ENCODE data around the gene SNX19. TPM values are rescaled to one million over a fixed set of nuclear protein-coding genes. Genes with fewer than 3 reads are reported as not detected.
"Not testable (repeated sequence)": the region's sequence is repeated elsewhere in the genome, so short reads cannot be mapped to it uniquely, and the experiment has no call there.

Gene SNX19
- total RNA-seq, 2 experiments from 2014 or later: 38.7 to 41.5 TPM

GRCh38 chr11:130858215-130858614 lies 58.1 kb downstream of the SNX19 start:
- POLR2A ChIA-PET: no interaction called here

DNA sequence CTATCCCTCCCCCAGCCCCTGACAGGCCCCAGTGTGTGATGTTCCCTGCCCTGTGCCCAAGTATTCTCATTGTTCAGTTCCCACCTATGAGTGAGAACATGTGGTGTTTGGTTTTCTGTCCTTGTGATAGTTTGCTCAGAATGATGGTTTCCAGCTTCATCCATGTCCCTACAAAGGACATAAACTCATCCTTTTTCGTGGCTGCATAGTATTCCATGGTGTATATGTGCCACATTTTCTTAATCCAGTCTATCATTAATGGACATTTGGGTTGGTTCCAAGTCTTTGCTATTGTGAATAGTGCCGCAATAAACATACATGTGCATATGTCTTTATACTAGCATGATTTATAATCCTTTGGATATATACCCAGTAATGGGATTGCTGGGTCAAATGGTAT lies 60.6 kb downstream of the SNX19 start:
- CTCF ChIA-PET, POLR2A ChIA-PET: not testable (repeated sequence)

More at GRCh38 chr11:130858215-130858614, 58.1 kb downstream of the SNX19 start:
- CTCF ChIA-PET: interaction anchor here (2.9 to 7.7 kb wide), 2 partner anchors 423 to 428 kb away, joined by 14 to 89 read pairs; partner anchors contain the start of gene ADAMTS8

GRCh38 chr11:130854483-130854882 lies 61.8 kb downstream of the SNX19 start:
- POLR2A ChIA-PET: no interaction called here
- CTCF ChIA-PET: no interaction called here

DNA sequence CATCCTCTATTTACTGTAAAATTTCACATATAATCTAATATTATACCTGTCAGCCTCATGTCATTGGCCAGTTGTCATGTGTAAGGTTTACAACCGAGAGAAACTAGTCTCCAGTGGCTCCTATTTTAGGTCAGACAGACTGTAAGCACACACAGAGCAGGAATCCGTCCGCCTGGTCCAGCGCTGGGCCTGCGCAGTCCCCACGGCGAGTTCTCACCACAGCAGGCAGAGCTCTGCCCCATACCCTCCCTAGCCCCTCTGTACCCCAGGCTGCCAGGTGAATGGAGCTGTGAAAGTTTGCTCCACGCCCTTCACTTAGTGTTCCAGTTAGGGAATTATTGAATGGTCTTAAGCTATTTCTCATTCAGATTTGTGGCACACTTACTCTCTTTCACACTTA lies 63.7 kb downstream of the SNX19 start:
- POLR2A ChIA-PET: no interaction called here
- CTCF ChIA-PET: no interaction called here

- POLR2A ChIA-PET: no interaction called here
- CTCF ChIA-PET: interaction anchor here (1.1 kb wide), 1 partner anchor 12 kb away, joined by 3 read pairs; no protein-coding TSS in a partner anchor
Observed at GRCh38 chr11:130850185-130850944, 65.9 kb downstream of the SNX19 start.

GRCh38 chr11:130849215-130849568 lies 67.1 kb downstream of the SNX19 start:
- POLR2A ChIA-PET: no interaction called here
- CTCF ChIA-PET: no interaction called here

GRCh38 chr11:130848361-130849214 lies 67.7 kb downstream of the SNX19 start:
- ChIA-PET CTCF (no interaction called here), POLR2A (no interaction called here)

DNA sequence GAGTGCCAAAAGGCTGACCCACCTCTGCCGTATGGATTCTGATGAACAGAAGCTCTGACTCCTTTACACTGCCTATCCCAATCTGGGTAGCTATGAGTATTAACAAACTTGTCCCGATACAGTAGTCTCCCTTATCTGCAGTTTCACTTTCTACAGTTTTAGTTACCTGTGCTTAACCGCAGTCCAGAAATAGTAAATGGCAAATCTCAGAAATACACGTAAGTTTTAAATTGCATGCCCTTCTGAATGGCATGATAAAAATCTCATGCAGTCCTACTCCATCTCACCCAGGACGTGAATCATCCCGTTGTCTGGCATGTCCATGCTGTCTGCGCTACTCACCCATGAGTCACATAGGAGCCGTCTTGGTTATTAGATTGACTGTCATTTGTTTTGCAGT lies 68.8 kb downstream of the SNX19 start:
- CTCF ChIA-PET: no interaction called here
- POLR2A ChIA-PET: no interaction called here

DNA sequence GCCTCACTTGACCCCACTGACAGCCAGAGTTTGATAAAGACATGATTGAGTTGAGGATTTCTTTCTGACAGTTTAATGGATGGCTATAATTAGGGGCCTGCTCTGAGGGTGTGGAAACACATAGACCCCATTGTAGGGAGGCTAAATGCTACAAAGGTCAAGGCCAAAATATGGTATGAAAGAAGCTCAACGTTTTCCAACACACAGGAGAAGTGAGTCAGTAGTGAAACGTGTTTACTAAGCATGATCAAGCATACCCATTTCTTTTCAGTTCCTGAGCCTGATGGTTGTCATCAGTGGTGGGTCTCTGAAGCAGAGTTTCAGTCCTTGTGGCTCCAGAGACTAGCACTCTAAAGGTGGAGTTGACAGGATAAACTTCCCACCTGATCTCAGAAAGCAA lies 69.7 kb downstream of the SNX19 start:
- ChIA-PET POLR2A (no interaction called here), CTCF (interaction anchor here (1.0 kb wide), 1 partner anchor 16 kb away, joined by 3 read pairs; no protein-coding TSS in a partner anchor)

DNA sequence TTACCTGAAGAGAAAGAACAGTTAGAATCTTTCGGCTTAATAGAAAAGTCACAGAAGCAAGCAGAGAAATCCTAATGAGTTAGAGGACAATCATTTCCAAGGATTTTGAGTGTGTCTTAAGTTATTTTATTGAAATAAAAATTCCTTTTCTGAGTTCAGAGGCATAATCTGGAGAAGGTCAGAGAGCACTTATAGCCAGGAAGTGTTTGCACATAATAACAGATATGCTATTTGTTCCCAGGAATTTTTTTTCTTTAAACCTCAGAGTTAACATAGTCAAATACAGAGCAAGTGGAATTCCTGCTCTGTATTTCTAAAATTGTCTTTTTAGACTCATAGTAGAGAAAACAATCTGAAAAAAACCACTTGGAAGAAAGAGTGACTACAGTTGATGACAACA lies 74.3 kb downstream of the SNX19 start:
- CTCF ChIA-PET: no interaction called here

DNA sequence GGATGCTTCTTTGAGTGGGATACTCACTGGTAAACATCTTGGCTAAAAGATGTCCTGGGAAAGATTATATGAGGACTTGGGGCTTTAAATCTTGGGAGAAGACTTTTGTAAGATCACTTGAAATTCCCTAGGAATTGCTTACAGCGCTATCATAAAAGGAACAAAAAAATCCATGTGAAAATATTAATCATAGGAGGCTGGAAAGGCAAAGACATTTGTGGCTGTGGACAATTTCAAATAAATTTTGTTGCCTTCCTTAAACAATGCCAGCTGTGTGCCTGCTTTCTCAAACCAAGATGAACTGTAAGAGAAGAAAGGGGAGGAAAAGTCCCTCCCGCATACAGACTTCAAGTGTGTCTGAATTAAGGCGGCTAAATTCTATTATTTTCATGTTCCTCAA lies 75.6 kb downstream of the SNX19 start:
- POLR2A ChIA-PET: no interaction called here
- CTCF ChIA-PET: no interaction called here

More for the DNA sequence above, 74.3 kb downstream of the SNX19 start:
- POLR2A ChIA-PET: no interaction called here

DNA sequence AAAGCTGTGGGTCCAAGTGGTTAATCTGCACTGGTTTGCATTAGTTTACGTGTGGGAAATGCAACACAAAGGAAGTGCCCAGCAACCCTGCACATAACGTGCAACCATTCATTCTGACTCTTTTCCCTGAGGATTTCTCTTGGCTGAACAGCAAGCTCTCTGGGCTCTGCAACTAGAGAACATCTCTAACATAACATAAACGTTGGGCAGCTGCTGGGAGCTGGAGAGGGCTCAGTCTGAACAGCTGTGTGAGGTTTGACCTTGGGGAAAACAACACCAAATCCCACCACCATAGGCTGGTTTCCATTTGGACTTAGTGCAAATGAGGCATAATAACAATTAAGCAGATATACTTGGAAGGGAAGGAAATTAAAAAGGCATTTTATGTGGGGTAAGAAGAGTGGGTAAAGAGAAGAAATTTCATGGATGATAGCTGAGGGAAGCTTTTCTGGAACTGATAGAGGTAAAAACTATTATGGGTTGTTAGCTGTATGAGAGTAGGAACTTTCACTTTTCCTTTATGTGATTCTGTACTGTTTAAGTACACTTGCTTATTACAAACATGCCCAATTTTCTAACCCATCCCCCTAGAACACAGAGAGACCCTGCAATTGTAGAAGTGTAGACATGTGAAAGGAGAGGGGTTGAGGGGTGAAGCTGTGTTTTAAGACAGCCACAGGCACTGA lies 76.2 kb downstream of the SNX19 start:
- CTCF ChIA-PET: interaction anchor here (1.4 kb wide), 1 partner anchor 22 kb away, joined by 4 read pairs; no protein-coding TSS in a partner anchor
- POLR2A ChIA-PET: no interaction called here

DNA sequence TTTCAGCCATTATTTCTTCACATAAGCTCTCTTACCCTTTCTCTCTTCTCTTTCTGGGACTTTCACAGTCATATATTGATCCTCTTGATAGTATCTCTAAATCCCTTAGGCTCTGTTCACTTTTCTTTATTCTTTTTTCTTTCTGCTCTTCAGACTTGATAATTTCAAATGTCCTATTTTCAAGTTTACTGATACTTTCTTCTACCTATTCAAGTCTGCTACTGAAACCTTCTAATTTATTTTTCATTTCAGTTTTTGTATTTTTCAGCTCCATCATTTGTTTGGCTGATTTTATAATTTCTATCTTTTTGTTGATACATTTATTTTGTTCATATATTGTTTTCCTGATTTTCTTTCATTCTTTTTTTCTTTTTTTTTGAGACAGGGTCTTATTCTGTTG lies 79.1 kb downstream of the SNX19 start:
- ChIA-PET CTCF (interaction anchor here (1.5 kb wide), 1 partner anchor 25 kb away, joined by 8 read pairs; no protein-coding TSS in a partner anchor), POLR2A (no interaction called here)

GRCh38 chr11:130834886-130835285 lies 81.4 kb downstream of the SNX19 start:
- CTCF ChIA-PET: no interaction called here
- POLR2A ChIA-PET: no interaction called here

DNA sequence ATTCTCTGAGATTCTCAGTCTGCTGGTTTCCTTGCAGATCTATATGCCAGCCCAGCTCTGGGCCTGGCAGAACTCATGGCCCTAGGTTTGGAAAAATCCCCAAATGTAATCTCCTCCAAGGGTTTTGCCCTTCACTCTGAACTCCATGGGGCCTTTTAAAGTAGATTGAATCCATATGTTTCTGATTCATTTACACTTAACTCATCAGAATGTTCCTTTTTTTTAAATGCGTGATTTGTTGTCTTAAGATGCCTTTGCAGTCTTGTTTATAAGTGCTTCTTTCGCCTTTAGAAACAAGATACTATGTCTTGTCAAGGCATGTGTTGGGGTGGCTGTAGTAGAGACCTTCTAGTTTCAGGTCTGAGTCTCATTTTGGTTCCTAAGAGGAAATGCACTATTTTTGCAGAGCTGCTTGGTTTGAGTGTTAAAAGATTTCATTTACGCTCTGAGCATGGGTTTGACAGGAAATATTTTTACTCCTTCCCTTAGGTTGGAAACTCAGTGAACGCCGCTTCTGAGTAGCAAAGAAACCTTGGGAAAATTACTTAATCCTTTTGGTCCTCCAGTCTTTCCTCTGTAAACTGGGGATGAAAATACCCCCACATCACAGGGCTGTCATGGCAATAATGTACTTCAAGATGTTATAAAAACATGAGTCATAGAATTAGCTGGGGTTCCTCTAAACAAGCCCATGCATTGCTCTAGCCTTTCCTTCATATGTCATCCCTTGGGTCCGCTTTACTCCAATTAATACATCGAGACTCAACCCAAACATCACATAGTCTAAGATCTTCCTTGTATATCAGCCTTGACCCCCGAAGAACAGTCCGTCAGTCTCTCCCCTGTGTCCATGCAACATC lies 83.5 kb downstream of the SNX19 start:
- ChIA-PET POLR2A (no interaction called here), CTCF (no interaction called here)

- ChIA-PET POLR2A (no interaction called here), CTCF (no interaction called here)
Observed at GRCh38 chr11:130831976-130832375, 84.3 kb downstream of the SNX19 start.

GRCh38 chr11:130831506-130831905 lies 84.8 kb downstream of the SNX19 start:
- ChIA-PET POLR2A (no interaction called here), CTCF (no interaction called here)

DNA sequence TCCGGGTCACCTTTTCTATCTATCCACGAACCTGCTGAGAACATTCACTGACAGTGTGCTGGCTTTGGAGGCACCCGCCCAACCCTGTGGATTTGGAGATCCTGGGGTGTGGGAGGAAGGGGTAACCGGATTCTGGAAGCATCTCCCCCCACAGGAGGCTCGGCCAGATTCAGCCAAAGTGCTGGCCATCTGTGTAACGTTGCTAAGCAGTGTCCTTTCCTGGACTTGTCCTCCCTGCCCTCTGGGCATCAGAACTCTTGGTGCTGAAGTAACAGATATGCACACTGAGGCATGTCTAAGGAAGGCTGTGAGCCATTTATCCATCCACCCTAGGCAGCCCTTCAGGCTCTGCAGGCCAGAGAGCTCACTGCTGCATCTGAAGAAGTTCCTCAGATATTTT lies 85.7 kb downstream of the SNX19 start:
- CTCF ChIA-PET: no interaction called here
- POLR2A ChIA-PET: no interaction called here

DNA sequence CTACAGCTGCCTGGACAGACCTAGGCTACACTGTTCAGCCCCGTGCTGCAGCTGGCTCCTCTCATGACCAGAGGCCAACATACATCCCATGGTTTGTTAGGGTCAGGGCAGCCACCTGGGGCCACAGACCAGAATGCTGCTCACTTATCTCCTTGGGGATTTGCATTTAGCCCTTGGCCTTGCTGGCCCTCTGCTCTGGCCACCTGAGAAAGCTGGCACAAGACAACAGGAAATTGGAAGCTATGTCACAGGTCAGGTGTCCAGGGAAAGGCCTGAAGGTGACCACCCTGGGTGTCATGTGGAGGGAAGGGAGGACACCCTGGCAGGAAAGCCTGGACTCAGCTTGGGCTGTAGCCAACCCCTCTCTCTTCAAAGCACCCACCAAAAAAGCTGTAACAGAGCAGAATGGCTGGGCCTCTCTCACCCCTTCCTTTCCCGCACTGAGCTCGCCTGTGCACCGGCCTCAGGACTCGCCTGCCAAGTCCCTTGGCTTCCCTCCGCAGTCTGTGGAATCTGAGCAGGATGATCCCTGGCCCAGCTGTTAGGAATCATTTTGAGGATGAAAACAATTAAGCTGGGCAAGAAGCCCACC lies 86.3 kb downstream of the SNX19 start:
- ChIA-PET POLR2A (no interaction called here), CTCF (no interaction called here)
